K562 (cell line): ENCODE data around the gene PDLIM7. TPM values are rescaled to one million over a fixed set of nuclear protein-coding genes. Genes with fewer than 3 reads are reported as not detected.

Experiments
- EP400 ChIP-seq: fragments of 450-650 bp; IDR thresholded peaks from 2 replicates; pipeline ENCODE4 v1.6.1; 2017; ENCODE audit warnings: antibody characterized with exemption, mild to moderate bottlenecking, moderate library complexity
- ESRRB ChIP-seq: fragments of 250-450 bp; sonication (Bioruptor Pico); IDR thresholded peaks from 2 replicates; pipeline ENCODE4 v1.5.0; 2020; ENCODE audit warnings: mild to moderate bottlenecking, moderate library complexity, borderline replicate concordance
- FOXA1 ChIP-seq: fragments of 450-650 bp; IDR thresholded peaks from 2 replicates; pipeline ENCODE4 v1.6.1; 2016; ENCODE audit warnings: mild to moderate bottlenecking, borderline replicate concordance
- HNRNPK ChIP-seq: fragments of 200-400 bp; formaldehyde crosslinking; IDR thresholded peaks from one replicate; pipeline ENCODE4 v1.6.1; 2018; ENCODE audit warnings: mild to moderate bottlenecking, low read depth, low read length; ENCODE audit not compliant: poor library complexity, severe bottlenecking
- KHSRP ChIP-seq: fragments of 450-650 bp; IDR thresholded peaks from 2 replicates; pipeline ENCODE4 v1.6.1; 2017
- NBN ChIP-seq: fragments of 450-650 bp; IDR thresholded peaks from 2 replicates; pipeline ENCODE4 v1.6.1; 2016; ENCODE audit warnings: low read depth, mild to moderate bottlenecking
- NONO ChIP-seq, 2 experiments: fragments of 200-400 bp in 1 of 2; fragments of 450-650 bp in 1 of 2; formaldehyde crosslinking in 1 of 2; IDR thresholded peaks; 2 replicates each; pipeline ENCODE4 v1.6.1; 2017; ENCODE audit warnings: low read depth in 2 of 2, mild to moderate bottlenecking in 2 of 2, moderate library complexity in 2 of 2, low read length in 1 of 2
- PHF20 ChIP-seq: fragments of 450-650 bp; IDR thresholded peaks from 2 replicates; pipeline ENCODE4 v1.6.1; 2018; ENCODE audit not compliant: partially characterized antibody
- RAD21 ChIP-seq, 2 experiments: fragments of 250-450 bp in 1 of 2; fragments of 450-650 bp in 1 of 2; sonication (Bioruptor Pico) in 1 of 2; formaldehyde crosslinking in 1 of 2; IDR thresholded peaks in 1 of 2; conservative IDR thresholded peaks in 1 of 2; 2 replicates each; pipeline versions ENCODE4 v1.4.0 to v1.8.0; 2020 to 2022; ENCODE audit warnings: mild to moderate bottlenecking in 2 of 2, moderate library complexity in 1 of 2
- RFX7 ChIP-seq: fragments of 250-450 bp; sonication (Bioruptor Pico); IDR thresholded peaks from 2 replicates; pipeline ENCODE4 v1.5.1; 2021; ENCODE audit warnings: mild to moderate bottlenecking
- SP1 ChIP-seq: sonication (generic); formaldehyde crosslinking; IDR thresholded peaks from 2 replicates; pipeline ENCODE4 v1.8.1; 2022; ENCODE audit warnings: mild to moderate bottlenecking, missing genetic modification reagents
- TBP ChIP-seq: optimal IDR thresholded peaks from 2 replicates; pipeline ENCODE3; 2011; ENCODE audit warnings: low read depth, low read length, improper control_type of control experiment
- ZKSCAN1 ChIP-seq: fragments of 150-350 bp; IDR thresholded peaks from 2 replicates; pipeline ENCODE4 v1.6.1; 2016; ENCODE audit warnings: low read depth, low read length
- ZNF263 ChIP-seq: sonication (generic); formaldehyde crosslinking; IDR thresholded peaks from 2 replicates; pipeline ENCODE4 v1.8.0; 2022; ENCODE audit warnings: mild to moderate bottlenecking, missing genetic modification reagents, borderline replicate concordance
- ZNF583 ChIP-seq: fragments of 250-450 bp; sonication (Bioruptor Pico); IDR thresholded peaks from 2 replicates; pipeline ENCODE4 v1.4.0; 2020
- ZNF780A ChIP-seq: fragments of 250-450 bp; sonication (Bioruptor Pico); IDR thresholded peaks from 2 replicates; pipeline ENCODE4 v1.5.0; 2021; ENCODE audit warnings: mild to moderate bottlenecking
- polyA plus RNA-seq, 8 experiments: library from polyadenylated mRNA; depleted of rRNA in 4 of 8; stranded (reverse) in 5 of 8; unstranded in 3 of 8; fragments of >200 nt; fragmentation: Nextera tagmentation in 2 of 8; fragmentation: Illumina TruSeq in 1 of 8; extraction: Ambion mirVana in 2 of 8; extraction: Trizol in 1 of 8; gene quantifications; 2 replicates each; pipeline versions ENCODE4 v1.2.1 to v1.2.3, GENCODE V29; 2011 to 2014; ENCODE audit warnings: inconsistent platforms in 1 of 8, missing spikeins in 1 of 8
- total RNA-seq, 7 experiments: library from RNA; depleted of rRNA in 6 of 7; stranded (reverse); fragments of >200 nt in 6 of 7; fragmentation: Illumina TruSeq in 2 of 7; extraction: Trizol in 2 of 7; gene quantifications; 2 replicates each; pipeline versions ENCODE4 v1.2.1 to v1.2.3, GENCODE V29; 2011 to 2021; ENCODE audit warnings: low replicate concordance in 1 of 7
- TF ChIP-seq, protein P1 (sequence below): fragments of 250-450 bp; sonication (Bioruptor Pico); IDR thresholded peaks from 2 replicates; pipeline ENCODE4 v1.4.0; 2020
- TF ChIP-seq, protein P2 (sequence below): sonication (generic); formaldehyde crosslinking; IDR thresholded peaks from 2 replicates; pipeline ENCODE4 v1.8.0; 2022; ENCODE audit warnings: missing genetic modification reagents, mild to moderate bottlenecking, moderate library complexity, borderline replicate concordance
- TF ChIP-seq, protein P3 (sequence below): fragments of 250-450 bp; sonication (Bioruptor Pico); IDR thresholded peaks from 2 replicates; pipeline ENCODE4 v1.4.0; 2020; ENCODE audit warnings: borderline replicate concordance

The PDLIM7 gene
- total and polyA plus RNA-seq, 9 of the 15 experiments (the other 6 are each of a cell fraction or from before 2014, with no cell fraction given) = 2.1 to 124 (median 32.6) TPM

DNA sequence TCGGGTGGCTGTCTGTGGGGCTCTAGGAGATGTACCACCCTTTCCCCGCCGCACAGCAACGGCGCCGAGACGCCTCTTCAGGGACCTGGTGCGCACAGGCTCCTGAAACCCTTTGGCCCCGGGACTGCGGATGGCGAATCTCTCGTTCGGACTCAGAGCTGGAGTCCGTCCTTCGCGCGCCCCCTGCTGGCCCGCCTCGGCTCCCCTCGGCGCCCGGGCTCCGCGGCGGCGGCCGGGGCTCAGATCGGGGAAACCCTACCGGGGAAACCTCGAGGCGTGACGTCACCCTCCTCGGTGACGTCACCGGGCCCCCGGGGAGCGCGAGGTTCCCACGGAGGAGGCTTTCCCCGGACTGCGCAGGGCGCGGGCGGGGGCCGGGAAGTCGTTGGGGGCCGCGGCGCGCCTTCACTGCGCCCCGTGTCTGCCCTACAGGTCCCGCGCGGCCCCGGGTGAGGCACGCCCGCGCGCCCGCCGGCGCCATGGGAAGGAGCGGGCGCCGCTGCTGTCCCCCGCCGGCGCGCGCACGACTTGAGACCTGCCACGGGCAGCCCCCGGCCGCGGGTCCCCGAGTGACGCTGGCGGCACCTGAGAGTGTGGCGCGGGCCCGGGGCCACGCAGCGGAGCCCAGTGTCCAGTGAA, 42.9 kb downstream of the PDLIM7 start (continued):
- TF ChIP-seq, protein P1, sequence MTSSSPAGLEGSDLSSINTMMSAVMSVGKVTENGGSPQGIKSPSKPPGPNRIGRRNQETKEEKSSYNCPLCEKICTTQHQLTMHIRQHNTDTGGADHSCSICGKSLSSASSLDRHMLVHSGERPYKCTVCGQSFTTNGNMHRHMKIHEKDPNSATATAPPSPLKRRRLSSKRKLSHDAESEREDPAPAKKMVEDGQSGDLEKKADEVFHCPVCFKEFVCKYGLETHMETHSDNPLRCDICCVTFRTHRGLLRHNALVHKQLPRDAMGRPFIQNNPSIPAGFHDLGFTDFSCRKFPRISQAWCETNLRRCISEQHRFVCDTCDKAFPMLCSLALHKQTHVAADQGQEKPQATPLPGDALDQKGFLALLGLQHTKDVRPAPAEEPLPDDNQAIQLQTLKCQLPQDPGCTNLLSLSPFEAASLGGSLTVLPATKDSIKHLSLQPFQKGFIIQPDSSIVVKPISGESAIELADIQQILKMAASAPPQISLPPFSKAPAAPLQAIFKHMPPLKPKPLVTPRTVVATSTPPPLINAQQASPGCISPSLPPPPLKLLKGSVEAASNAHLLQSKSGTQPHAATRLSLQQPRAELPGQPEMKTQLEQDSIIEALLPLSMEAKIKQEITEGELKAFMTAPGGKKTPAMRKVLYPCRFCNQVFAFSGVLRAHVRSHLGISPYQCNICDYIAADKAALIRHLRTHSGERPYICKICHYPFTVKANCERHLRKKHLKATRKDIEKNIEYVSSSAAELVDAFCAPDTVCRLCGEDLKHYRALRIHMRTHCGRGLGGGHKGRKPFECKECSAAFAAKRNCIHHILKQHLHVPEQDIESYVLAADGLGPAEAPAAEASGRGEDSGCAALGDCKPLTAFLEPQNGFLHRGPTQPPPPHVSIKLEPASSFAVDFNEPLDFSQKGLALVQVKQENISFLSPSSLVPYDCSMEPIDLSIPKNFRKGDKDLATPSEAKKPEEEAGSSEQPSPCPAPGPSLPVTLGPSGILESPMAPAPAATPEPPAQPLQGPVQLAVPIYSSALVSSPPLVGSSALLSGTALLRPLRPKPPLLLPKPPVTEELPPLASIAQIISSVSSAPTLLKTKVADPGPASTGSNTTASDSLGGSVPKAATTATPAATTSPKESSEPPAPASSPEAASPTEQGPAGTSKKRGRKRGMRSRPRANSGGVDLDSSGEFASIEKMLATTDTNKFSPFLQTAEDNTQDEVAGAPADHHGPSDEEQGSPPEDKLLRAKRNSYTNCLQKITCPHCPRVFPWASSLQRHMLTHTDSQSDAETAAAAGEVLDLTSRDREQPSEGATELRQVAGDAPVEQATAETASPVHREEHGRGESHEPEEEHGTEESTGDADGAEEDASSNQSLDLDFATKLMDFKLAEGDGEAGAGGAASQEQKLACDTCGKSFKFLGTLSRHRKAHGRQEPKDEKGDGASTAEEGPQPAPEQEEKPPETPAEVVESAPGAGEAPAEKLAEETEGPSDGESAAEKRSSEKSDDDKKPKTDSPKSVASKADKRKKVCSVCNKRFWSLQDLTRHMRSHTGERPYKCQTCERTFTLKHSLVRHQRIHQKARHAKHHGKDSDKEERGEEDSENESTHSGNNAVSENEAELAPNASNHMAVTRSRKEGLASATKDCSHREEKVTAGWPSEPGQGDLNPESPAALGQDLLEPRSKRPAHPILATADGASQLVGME (CRISPR knock-in tag) = 0 out of 2 replicates have a peak, but pooled peaks have one; percentile 23
- TF ChIP-seq, protein P2, sequence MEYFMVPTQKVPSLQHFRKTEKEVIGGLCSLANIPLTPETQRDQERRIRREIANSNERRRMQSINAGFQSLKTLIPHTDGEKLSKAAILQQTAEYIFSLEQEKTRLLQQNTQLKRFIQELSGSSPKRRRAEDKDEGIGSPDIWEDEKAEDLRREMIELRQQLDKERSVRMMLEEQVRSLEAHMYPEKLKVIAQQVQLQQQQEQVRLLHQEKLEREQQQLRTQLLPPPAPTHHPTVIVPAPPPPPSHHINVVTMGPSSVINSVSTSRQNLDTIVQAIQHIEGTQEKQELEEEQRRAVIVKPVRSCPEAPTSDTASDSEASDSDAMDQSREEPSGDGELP (CRISPR knock-in tag) = peak; percentile 53
- TF ChIP-seq EP400 = peak; percentile 47; the same call in 1 of the 2 replicates
- peak; percentile 97 for TF ChIP-seq KHSRP
- no peak for TF ChIP-seq ESRRB
- TF ChIP-seq ZNF583 = 0 out of 2 replicates have a peak, but pooled peaks have one; percentile 28
- TF ChIP-seq ZKSCAN1 = peak; percentile 61; the same call in 1 of the 2 replicates
- TF ChIP-seq ZNF780A (CRISPR knock-in tag) = no peak
- TF ChIP-seq NONO (IDR thresholded peaks at IDR 0.05; ENCODE audit: low read depth in 2 of 2, low read length in 1 of 2) = peak in 1 of 2 experiments; percentile 90; a peak in 2 of 4 replicates
- TF ChIP-seq RAD21 (CRISPR knock-in tag; conservative IDR thresholded peaks at IDR 0.05 in 1 of 2, IDR thresholded peaks at IDR 0.05 in 1 of 2) = peak; percentile 95
- TF ChIP-seq NBN = peak; percentile 92
- TF ChIP-seq, protein P3, sequence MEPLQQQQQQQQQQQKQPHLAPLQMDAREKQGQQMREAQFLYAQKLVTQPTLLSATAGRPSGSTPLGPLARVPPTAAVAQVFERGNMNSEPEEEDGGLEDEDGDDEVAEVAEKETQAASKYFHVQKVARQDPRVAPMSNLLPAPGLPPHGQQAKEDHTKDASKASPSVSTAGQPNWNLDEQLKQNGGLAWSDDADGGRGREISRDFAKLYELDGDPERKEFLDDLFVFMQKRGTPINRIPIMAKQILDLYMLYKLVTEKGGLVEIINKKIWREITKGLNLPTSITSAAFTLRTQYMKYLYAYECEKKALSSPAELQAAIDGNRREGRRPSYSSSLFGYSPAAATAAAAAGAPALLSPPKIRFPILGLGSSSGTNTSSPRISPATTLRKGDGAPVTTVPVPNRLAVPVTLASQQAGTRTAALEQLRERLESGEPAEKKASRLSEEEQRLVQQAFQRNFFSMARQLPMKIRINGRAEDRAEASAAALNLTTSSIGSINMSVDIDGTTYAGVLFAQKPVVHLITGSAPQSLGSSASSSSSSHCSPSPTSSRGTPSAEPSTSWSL (CRISPR knock-in tag) = no peak
- peak; percentile 23 for TF ChIP-seq TBP
- no peak for TF ChIP-seq RFX7 (CRISPR knock-in tag)
- TF ChIP-seq SP1 = peak; percentile 46; the same call in 1 of the 2 replicates
- no peak for TF ChIP-seq HNRNPK
- peak; percentile 54; the same call in 1 of the 2 replicates for TF ChIP-seq ZNF263 (CRISPR knock-in tag)
- TF ChIP-seq PHF20 = peak; percentile 25
- TF ChIP-seq FOXA1 = no peak
